WTC11 (cell line): ENCODE data around the gene TMEM217. TPM values are rescaled to one million over a fixed set of nuclear protein-coding genes. Genes with fewer than 3 reads are reported as not detected.
A peak's percentile ranks its signal among the peaks of the same experiment; 100 is the strongest.

Experiments used
- ATAC-seq: fragments of 200-7000 bp; cut with Tn5 transposase; 2 replicates; pipeline ENCODE4 v1.10.0; 2021; ENCODE audit warnings: mild to moderate bottlenecking, moderate library complexity
- CTCF ChIA-PET: fragments of 300-600 bp; sonication (Branson Sonifier 250); formaldehyde crosslinking; loops from one replicate; lab custom pipeline; 2021; ENCODE audit warnings: antibody characterized with exemption; lab: Charles Lee
- POLR2A ChIA-PET: fragments of 350-600 bp; sonication (Branson Sonifier 250); formaldehyde crosslinking; loops from one replicate; lab custom pipeline; 2021; ENCODE audit warnings: antibody characterized with exemption; lab: Charles Lee
- DNase-seq: peaks from one replicate; pipeline ENCODE4 v3.0.0; 2021; ENCODE audit warnings: low spot score
- H3K27ac Mint-ChIP-seq: 2 replicates; pipeline ENCODE4 v1.8.0; 2021; ENCODE audit warnings: mixed read lengths
- H3K27me3 Mint-ChIP-seq: 2 replicates; pipeline ENCODE4 v1.8.0; 2021; ENCODE audit warnings: low read depth, mild to moderate bottlenecking, moderate library complexity, mixed read lengths
- H3K36me3 Mint-ChIP-seq: 2 replicates; pipeline ENCODE4 v1.8.0; 2021; ENCODE audit warnings: mixed read lengths
- H3K4me1 Mint-ChIP-seq: 2 replicates; pipeline ENCODE4 v1.8.0; 2022; ENCODE audit warnings: mixed read lengths
- H3K4me3 Mint-ChIP-seq: 2 replicates; pipeline ENCODE4 v1.8.0; 2021; ENCODE audit warnings: mild to moderate bottlenecking, moderate library complexity, mixed read lengths
- H3K9me3 Mint-ChIP-seq: 2 replicates; pipeline ENCODE4 v1.8.0; 2021; ENCODE audit warnings: mixed read lengths
- ELF4 ChIP-seq: sonication (generic); formaldehyde crosslinking; IDR thresholded peaks from 2 replicates; pipeline ENCODE4 v1.8.1; 2022; ENCODE audit warnings: low read depth, mild to moderate bottlenecking, moderate library complexity, missing genetic modification reagents
- ETV6 ChIP-seq: sonication (generic); formaldehyde crosslinking; IDR thresholded peaks from 2 replicates; pipeline ENCODE4 v1.8.1; 2022; ENCODE audit warnings: mild to moderate bottlenecking, missing genetic modification reagents
- HMGA2 ChIP-seq: fragments of 250-450 bp; sonication (Bioruptor Pico); IDR thresholded peaks from 2 replicates; pipeline ENCODE4 v1.4.0; 2021; ENCODE audit warnings: mild to moderate bottlenecking, moderate library complexity
- NFE2L1 ChIP-seq: sonication (generic); formaldehyde crosslinking; IDR thresholded peaks from 2 replicates; pipeline ENCODE4 v1.8.1; 2023; ENCODE audit warnings: missing genetic modification reagents
- NR2C2 ChIP-seq: sonication (generic); formaldehyde crosslinking; IDR thresholded peaks from 2 replicates; pipeline ENCODE4 v1.8.0; 2022; ENCODE audit warnings: mild to moderate bottlenecking, missing genetic modification reagents
- PRRX2 ChIP-seq: fragments of 250-450 bp; sonication (Bioruptor Pico); IDR thresholded peaks from 2 replicates; pipeline ENCODE4 v1.8.0; 2021; ENCODE audit warnings: mild to moderate bottlenecking
- ZNF281 ChIP-seq: sonication (generic); formaldehyde crosslinking; IDR thresholded peaks from 2 replicates; pipeline ENCODE4 v1.8.0; 2023; ENCODE audit warnings: mild to moderate bottlenecking, missing genetic modification reagents
- ZSCAN18 ChIP-seq: fragments of 250-450 bp; sonication (Bioruptor Pico); IDR thresholded peaks from 2 replicates; pipeline ENCODE4 v2.1.2; 2022; ENCODE audit warnings: mild to moderate bottlenecking, moderate library complexity
- total RNA-seq: library from RNA; stranded (reverse); gene quantifications from 3 replicates; pipeline ENCODE4 v1.2.3, GENCODE V29; 2021
- TF ChIP-seq, protein P1 (sequence below): sonication (generic); formaldehyde crosslinking; IDR thresholded peaks from 2 replicates; pipeline ENCODE4 v1.8.1; 2023; ENCODE audit warnings: mild to moderate bottlenecking, missing genetic modification reagents
- TF ChIP-seq, protein P2 (sequence below): sonication (generic); formaldehyde crosslinking; IDR thresholded peaks from 2 replicates; pipeline ENCODE4 v1.8.0; 2022; ENCODE audit warnings: mild to moderate bottlenecking, missing genetic modification reagents
- TF ChIP-seq, protein P3 (sequence below): sonication (generic); formaldehyde crosslinking; IDR thresholded peaks from 2 replicates; pipeline ENCODE4 v1.8.0; 2023; ENCODE audit warnings: missing genetic modification reagents
- TF ChIP-seq, protein P4 (sequence below): fragments of 250-450 bp; sonication (Bioruptor Pico); IDR thresholded peaks from 2 replicates; pipeline ENCODE4 v1.9.0; 2021; ENCODE audit warnings: mild to moderate bottlenecking

The TMEM217 gene
- total RNA-seq, 1 experiment from 2014 or later: 0.61 TPM

DNA sequence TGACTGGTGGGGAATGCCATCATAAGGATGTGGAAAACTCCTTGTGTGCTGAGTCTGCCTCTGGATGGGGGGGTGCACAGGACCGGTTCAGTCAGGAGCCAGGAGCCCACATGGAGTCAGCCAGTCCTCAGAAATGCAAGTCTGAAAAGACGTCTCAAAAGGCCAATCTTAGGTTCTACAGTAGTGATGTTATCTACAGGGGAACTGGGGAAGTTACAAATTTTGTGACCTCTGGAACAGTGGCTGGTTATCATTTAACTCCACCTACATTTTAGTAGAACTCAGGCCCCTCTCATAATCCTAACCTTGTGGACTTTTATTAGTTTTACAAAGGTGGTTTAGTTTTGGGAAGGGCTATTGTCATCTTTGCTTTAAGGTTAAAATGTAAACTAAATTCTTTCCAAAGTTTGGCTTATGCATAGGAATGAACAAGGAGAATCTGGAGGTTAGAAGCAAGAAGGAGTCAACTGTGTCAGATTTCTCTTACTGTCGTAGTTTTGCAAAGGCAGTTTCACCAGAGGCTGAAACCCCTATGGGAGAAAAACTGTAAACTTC, 14.1 kb downstream of the TMEM217 start (continued):
- no peak for TF ChIP-seq ZNF281 (CRISPR knock-in tag)
- TF ChIP-seq NR2C2 (CRISPR knock-in tag): no peak
- TF ChIP-seq, protein P1, sequence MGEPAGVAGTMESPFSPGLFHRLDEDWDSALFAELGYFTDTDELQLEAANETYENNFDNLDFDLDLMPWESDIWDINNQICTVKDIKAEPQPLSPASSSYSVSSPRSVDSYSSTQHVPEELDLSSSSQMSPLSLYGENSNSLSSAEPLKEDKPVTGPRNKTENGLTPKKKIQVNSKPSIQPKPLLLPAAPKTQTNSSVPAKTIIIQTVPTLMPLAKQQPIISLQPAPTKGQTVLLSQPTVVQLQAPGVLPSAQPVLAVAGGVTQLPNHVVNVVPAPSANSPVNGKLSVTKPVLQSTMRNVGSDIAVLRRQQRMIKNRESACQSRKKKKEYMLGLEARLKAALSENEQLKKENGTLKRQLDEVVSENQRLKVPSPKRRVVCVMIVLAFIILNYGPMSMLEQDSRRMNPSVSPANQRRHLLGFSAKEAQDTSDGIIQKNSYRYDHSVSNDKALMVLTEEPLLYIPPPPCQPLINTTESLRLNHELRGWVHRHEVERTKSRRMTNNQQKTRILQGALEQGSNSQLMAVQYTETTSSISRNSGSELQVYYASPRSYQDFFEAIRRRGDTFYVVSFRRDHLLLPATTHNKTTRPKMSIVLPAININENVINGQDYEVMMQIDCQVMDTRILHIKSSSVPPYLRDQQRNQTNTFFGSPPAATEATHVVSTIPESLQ: no peak
- TF ChIP-seq, protein P2, sequence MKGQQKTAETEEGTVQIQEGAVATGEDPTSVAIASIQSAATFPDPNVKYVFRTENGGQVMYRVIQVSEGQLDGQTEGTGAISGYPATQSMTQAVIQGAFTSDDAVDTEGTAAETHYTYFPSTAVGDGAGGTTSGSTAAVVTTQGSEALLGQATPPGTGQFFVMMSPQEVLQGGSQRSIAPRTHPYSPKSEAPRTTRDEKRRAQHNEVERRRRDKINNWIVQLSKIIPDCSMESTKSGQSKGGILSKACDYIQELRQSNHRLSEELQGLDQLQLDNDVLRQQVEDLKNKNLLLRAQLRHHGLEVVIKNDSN (CRISPR knock-in tag): no peak
- TF ChIP-seq, protein P3, sequence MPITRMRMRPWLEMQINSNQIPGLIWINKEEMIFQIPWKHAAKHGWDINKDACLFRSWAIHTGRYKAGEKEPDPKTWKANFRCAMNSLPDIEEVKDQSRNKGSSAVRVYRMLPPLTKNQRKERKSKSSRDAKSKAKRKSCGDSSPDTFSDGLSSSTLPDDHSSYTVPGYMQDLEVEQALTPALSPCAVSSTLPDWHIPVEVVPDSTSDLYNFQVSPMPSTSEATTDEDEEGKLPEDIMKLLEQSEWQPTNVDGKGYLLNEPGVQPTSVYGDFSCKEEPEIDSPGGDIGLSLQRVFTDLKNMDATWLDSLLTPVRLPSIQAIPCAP (CRISPR knock-in tag): no peak
- TF ChIP-seq ETV6 (CRISPR knock-in tag): no peak
- no peak for TF ChIP-seq ELF4 (CRISPR knock-in tag)

GRCh38 chr6:37243131-37243815, 14.7 kb downstream of the TMEM217 start:
- ATAC-seq: no peak
- no peaks in the 10 kb centered on the region for H3K9me3 Mint-ChIP-seq

DNA sequence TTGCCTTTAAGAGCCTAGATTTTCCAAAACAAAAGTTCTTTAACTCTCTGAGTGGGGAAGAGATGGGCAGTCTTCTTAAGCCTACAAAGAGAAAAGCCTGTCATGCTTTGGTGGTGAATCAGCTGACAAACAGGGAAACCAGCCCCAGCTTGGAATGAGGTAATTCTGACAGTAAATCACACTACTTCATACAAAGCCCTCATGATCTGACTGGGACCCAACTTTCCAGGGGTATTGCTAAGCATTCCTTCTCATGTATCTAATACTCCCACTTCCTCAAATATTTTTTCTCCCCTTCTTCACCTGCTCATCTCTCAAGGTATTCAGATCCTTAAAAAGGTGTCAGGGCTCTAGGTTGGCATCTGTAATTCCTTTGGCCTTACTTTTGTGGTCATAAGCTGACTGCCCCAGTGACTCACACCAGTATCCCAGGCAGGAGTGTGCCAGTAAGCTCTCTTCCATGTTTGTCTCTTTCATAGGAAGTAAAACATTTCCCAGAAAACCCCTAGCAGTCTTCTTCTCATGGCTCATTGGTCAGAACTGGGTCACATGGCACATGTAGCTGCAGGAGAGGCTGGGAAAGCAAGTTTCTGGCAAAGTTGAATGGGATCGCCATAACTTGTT, 15.4 kb downstream of the TMEM217 start:
- Mint-ChIP-seq H3K27me3 (peaks cover 8% of the 10 kb centered on the region), H3K4me1 (no peaks in the 10 kb centered on the region; the same call in 1 of the 2 replicates), H3K27ac (no peak overlapping the region), H3K9me3 (no peaks in the 10 kb centered on the region)
- DNase-seq: no peak
- POLR2A ChIA-PET: no interaction called here
- TF ChIP-seq PRRX2 (CRISPR knock-in tag): no peak
- TF ChIP-seq, protein P2 (CRISPR knock-in tag): peak; percentile 39; the same call in 1 of the 2 replicates
- TF ChIP-seq ZSCAN18 (CRISPR knock-in tag): no peak
- TF ChIP-seq HMGA2: no peak
- TF ChIP-seq NFE2L1 (CRISPR knock-in tag): no peak
- TF ChIP-seq, all 79 proteins: peak for 1
- no peak for ATAC-seq
- CTCF ChIA-PET: interaction anchor here (1.3 to 1.8 kb wide), 2 partner anchors 32 to 64 kb away, joined by 3 to 4 read pairs; no protein-coding TSS in a partner anchor
- no peak overlapping the region for H3K4me3 Mint-ChIP-seq
- no peaks in the 10 kb centered on the region for H3K36me3 Mint-ChIP-seq

More at GRCh38 chr6:37243131-37243815, 14.7 kb downstream of the TMEM217 start:
- no peak overlapping the region for H3K27ac Mint-ChIP-seq
- H3K4me1 Mint-ChIP-seq: no peaks in the 10 kb centered on the region; the same call in 1 of the 2 replicates
- H3K36me3 Mint-ChIP-seq: no peaks in the 10 kb centered on the region
- TF ChIP-seq, protein P4, sequence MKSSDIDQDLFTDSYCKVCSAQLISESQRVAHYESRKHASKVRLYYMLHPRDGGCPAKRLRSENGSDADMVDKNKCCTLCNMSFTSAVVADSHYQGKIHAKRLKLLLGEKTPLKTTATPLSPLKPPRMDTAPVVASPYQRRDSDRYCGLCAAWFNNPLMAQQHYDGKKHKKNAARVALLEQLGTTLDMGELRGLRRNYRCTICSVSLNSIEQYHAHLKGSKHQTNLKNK (CRISPR knock-in tag): no peak
- TF ChIP-seq, protein P2 (CRISPR knock-in tag): 0 out of 2 replicates have a peak, but pooled peaks have one; percentile 1
- TF ChIP-seq, all 79 proteins: peak for 1
- CTCF ChIA-PET: interaction anchor here (1.3 kb wide), 1 partner anchor 33 kb away, joined by 3 read pairs; no protein-coding TSS in a partner anchor
- Mint-ChIP-seq H3K4me3 (no peak overlapping the region), H3K27me3 (peaks cover 14% of the 10 kb centered on the region)
- POLR2A ChIA-PET: no interaction called here
- DNase-seq: no peak
